ENCODE data around the gene PCSK6. TPM values are rescaled to one million over a fixed set of nuclear protein-coding genes. Genes with fewer than 3 reads are reported as not detected.
"Not testable (repeated sequence)": the region's sequence is repeated elsewhere in the genome, so short reads cannot be mapped to it uniquely, and the experiment has no call there.

The PCSK6 gene
- polyA plus RNA-seq, 3 donors, result 6.5 to 9.2 (median 7.3) TPM

GRCh38 chr15:101411085-101411484 is 78.4 kb downstream of the PCSK6 start:
- DNase-seq (ENCODE audit: low read depth in 3 of 3, low spot score in 2 of 3), result no peak

GRCh38 chr15:101410612-101411011 is 78.9 kb downstream of the PCSK6 start:
- no peak for DNase-seq (ENCODE audit: low read depth in 3 of 3, low spot score in 2 of 3)

GRCh38 chr15:101409621-101410020 is 79.9 kb downstream of the PCSK6 start:
- no peak for DNase-seq (ENCODE audit: low read depth in 3 of 3, low spot score in 2 of 3)

GRCh38 chr15:101407966-101408775 is 81.3 kb downstream of the PCSK6 start:
- DNase-seq (ENCODE audit: low read depth in 3 of 3, low spot score in 2 of 3), result no peak

GRCh38 chr15:101407439-101407838 is 82.1 kb downstream of the PCSK6 start:
- DNase-seq (ENCODE audit: low read depth in 3 of 3, low spot score in 2 of 3), result no peak

- no peak for DNase-seq (ENCODE audit: low read depth in 3 of 3, low spot score in 2 of 3)
Observed at GRCh38 chr15:101406526-101407195, 82.8 kb downstream of the PCSK6 start.

- DNase-seq (ENCODE audit: low read depth in 3 of 3, low spot score in 2 of 3), result no peak
Observed at GRCh38 chr15:101406036-101406435, 83.5 kb downstream of the PCSK6 start.

- no peak for DNase-seq (ENCODE audit: low read depth in 3 of 3, low spot score in 2 of 3)
Observed at GRCh38 chr15:101404245-101404644, 85.3 kb downstream of the PCSK6 start.

- DNase-seq (ENCODE audit: low read depth in 3 of 3, low spot score in 2 of 3), result not testable (repeated sequence)
Observed at GRCh38 chr15:101402883-101403282, 86.6 kb downstream of the PCSK6 start.

- DNase-seq (ENCODE audit: low read depth in 3 of 3, low spot score in 2 of 3), result no peak
Observed at GRCh38 chr15:101401286-101401685, 88.2 kb downstream of the PCSK6 start.

GRCh38 chr15:101399431-101399830 is 90.1 kb downstream of the PCSK6 start:
- no peak for DNase-seq (ENCODE audit: low read depth in 3 of 3, low spot score in 2 of 3)

- DNase-seq (ENCODE audit: low read depth in 3 of 3, low spot score in 2 of 3), result no peak
Observed at GRCh38 chr15:101398247-101398646, 91.3 kb downstream of the PCSK6 start.

- DNase-seq (ENCODE audit: low read depth in 3 of 3, low spot score in 2 of 3), result no peak
Observed at GRCh38 chr15:101397521-101398003, 91.9 kb downstream of the PCSK6 start.

- DNase-seq (ENCODE audit: low read depth in 3 of 3, low spot score in 2 of 3), result no peak
Observed at GRCh38 chr15:101396484-101397261, 92.8 kb downstream of the PCSK6 start.

- DNase-seq (ENCODE audit: low read depth in 3 of 3, low spot score in 2 of 3), result no peak
Observed at GRCh38 chr15:101394654-101395053, 94.9 kb downstream of the PCSK6 start.

- DNase-seq (ENCODE audit: low read depth in 3 of 3, low spot score in 2 of 3), result no peak
Observed at GRCh38 chr15:101394056-101394630, 95.4 kb downstream of the PCSK6 start.

- no peak for DNase-seq (ENCODE audit: low read depth in 3 of 3, low spot score in 2 of 3)
Observed at GRCh38 chr15:101393172-101393571, 96.3 kb downstream of the PCSK6 start.

GRCh38 chr15:101391981-101392640 is 97.4 kb downstream of the PCSK6 start:
- no peak for DNase-seq (ENCODE audit: low read depth in 3 of 3, low spot score in 2 of 3)

- no peak for DNase-seq (ENCODE audit: low read depth in 3 of 3, low spot score in 2 of 3)
Observed at GRCh38 chr15:101391431-101391830, 98.1 kb downstream of the PCSK6 start.

- no peak for DNase-seq (ENCODE audit: low read depth in 3 of 3, low spot score in 2 of 3)
Observed at GRCh38 chr15:101390462-101390861, 99.0 kb downstream of the PCSK6 start.
